IPS-18c (cell line): ENCODE data around the gene DUOXA2.
"Not testable (repeated sequence)": the region's sequence is repeated elsewhere in the genome, so short reads cannot be mapped to it uniquely, and the experiment has no call there.

Experiments
- H3K4me3 ChIP-seq: 2 replicates; pipeline ENCODE4 v1.7.0; 2013; ENCODE audit warnings: low read depth, mild to moderate bottlenecking, low read length, moderate library complexity; ENCODE audit not compliant: insufficient read depth
- H3K9me3 ChIP-seq: one replicate; pipeline ENCODE4 v1.6.1; 2013; ENCODE audit warnings: mild to moderate bottlenecking, low read length, moderate library complexity; ENCODE audit not compliant: control insufficient read depth, insufficient read depth

DUOXA2 gene

GRCh38 chr15:45091576-45091975 lies 22.6 kb upstream of the DUOXA2 start:
- Histone ChIP-seq H3K4me3 (no peak overlapping the region), H3K9me3 (no peaks in the 10 kb centered on the region)

- H3K9me3 ChIP-seq, result no peaks in the 10 kb centered on the region
- no peak overlapping the region for H3K4me3 ChIP-seq
These were observed 21.1 kb upstream of the DUOXA2 start for GRCh38 chr15:45093013-45093412.

- no peaks in the 10 kb centered on the region for H3K9me3 ChIP-seq
- no peak overlapping the region for H3K4me3 ChIP-seq
These were observed 20.3 kb upstream of the DUOXA2 start for GRCh38 chr15:45093622-45094357.

GRCh38 chr15:45094358-45094730 lies 19.8 kb upstream of the DUOXA2 start:
- no peak overlapping the region for H3K4me3 ChIP-seq
- no peaks in the 10 kb centered on the region for H3K9me3 ChIP-seq

GRCh38 chr15:45095661-45096060 lies 18.5 kb upstream of the DUOXA2 start:
- H3K4me3 ChIP-seq, result no peak overlapping the region
- no peaks in the 10 kb centered on the region for H3K9me3 ChIP-seq

- no peak overlapping the region for H3K4me3 ChIP-seq
- H3K9me3 ChIP-seq, result no peaks in the 10 kb centered on the region
These were observed 16.7 kb upstream of the DUOXA2 start for GRCh38 chr15:45097466-45097865.

- no peak overlapping the region for H3K4me3 ChIP-seq
These were observed 14.5 kb upstream of the DUOXA2 start for GRCh38 chr15:45099549-45100165.

GRCh38 chr15:45100884-45101625 lies 13.1 kb upstream of the DUOXA2 start:
- H3K4me3 ChIP-seq, result no peak overlapping the region; the same call in 1 of the 2 replicates
- H3K9me3 ChIP-seq, result no peaks in the 10 kb centered on the region

More at GRCh38 chr15:45099549-45100165, 14.5 kb upstream of the DUOXA2 start:
- H3K9me3 ChIP-seq, result no peaks in the 10 kb centered on the region

- H3K9me3 ChIP-seq, result no peaks in the 10 kb centered on the region
- H3K4me3 ChIP-seq, result no peak overlapping the region
These were observed 12.4 kb upstream of the DUOXA2 start for GRCh38 chr15:45101749-45102148.

- H3K9me3 ChIP-seq, result no peaks in the 10 kb centered on the region
- H3K4me3 ChIP-seq, result no peak overlapping the region
These were observed 11.9 kb upstream of the DUOXA2 start for GRCh38 chr15:45102226-45102625.

GRCh38 chr15:45104170-45104569 lies 10.0 kb upstream of the DUOXA2 start:
- not testable (repeated sequence) for H3K4me3 ChIP-seq, H3K9me3 ChIP-seq

GRCh38 chr15:45105586-45105985 lies 8.5 kb upstream of the DUOXA2 start:
- no peak overlapping the region for H3K4me3 ChIP-seq
- H3K9me3 ChIP-seq, result no peaks in the 10 kb centered on the region

GRCh38 chr15:45106002-45106790 lies 7.9 kb upstream of the DUOXA2 start:
- H3K4me3 ChIP-seq, result no peak overlapping the region
- H3K9me3 ChIP-seq, result no peaks in the 10 kb centered on the region

GRCh38 chr15:45107941-45108630 lies 6.0 kb upstream of the DUOXA2 start:
- H3K4me3 ChIP-seq, result no peak overlapping the region
- H3K9me3 ChIP-seq, result no peaks in the 10 kb centered on the region

- H3K4me3 ChIP-seq, result no peak overlapping the region
- H3K9me3 ChIP-seq, result no peaks in the 10 kb centered on the region
These were observed 3.8 kb upstream of the DUOXA2 start for GRCh38 chr15:45110256-45110820.

- H3K9me3 ChIP-seq, result peaks cover 2% of the 10 kb centered on the region
- H3K4me3 ChIP-seq, result peak overlapping the region; percentile 32; the same call in 1 of the 2 replicates
These were observed 2.6 kb upstream of the DUOXA2 start for GRCh38 chr15:45111390-45112142.
